NB4 (cell line): ENCODE measurements around the gene ASCC1.

Experiments
- DNase-seq: peaks from one replicate; pipeline ENCODE4 v3.0.0; 2010; ENCODE audit warnings: low read depth
- H3K4me3 ChIP-seq: one replicate; pipeline ENCODE4 v1.5.1; 2011; ENCODE audit warnings: mild to moderate bottlenecking, low read depth, low read length, moderate library complexity
- MYC ChIP-seq: IDR thresholded peaks from 2 replicates; pipeline ENCODE4 v1.6.1; 2011; ENCODE audit warnings: low read depth, low read length
- POLR2A ChIP-seq: IDR thresholded peaks from 2 replicates; pipeline ENCODE4 v1.6.1; 2011; ENCODE audit warnings: mild to moderate bottlenecking; ENCODE audit not compliant: insufficient read length; ENCODE audit errors: extremely low read depth
- TF ChIP-seq, protein P1 (sequence below): IDR thresholded peaks from one replicate; pipeline ENCODE4 v1.5.1; 2012; ENCODE audit warnings: low read depth, low read length
- TF ChIP-seq, protein P2 (sequence below): IDR thresholded peaks from 2 replicates; pipeline ENCODE4 v1.6.1; 2011; ENCODE audit warnings: low read depth, low read length

Gene ASCC1

DNA sequence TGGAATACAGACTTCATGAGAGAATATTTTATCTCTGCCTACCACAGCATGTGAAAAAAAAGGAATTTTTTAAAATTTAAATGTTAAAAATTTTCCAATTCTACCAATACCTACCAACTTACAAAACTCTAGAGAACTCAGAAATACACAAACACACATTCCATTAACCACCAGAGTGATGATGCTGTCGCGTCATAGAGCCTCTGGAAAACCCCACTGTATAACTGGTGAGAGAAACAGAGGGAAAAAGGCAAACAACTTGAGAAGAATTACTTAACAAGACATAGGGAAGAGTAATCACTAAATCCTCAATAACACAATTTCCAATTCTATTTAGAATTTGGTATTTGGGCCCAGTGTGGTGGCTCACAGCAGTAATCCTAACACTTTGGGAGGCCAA is 121.5 kb downstream of the ASCC1 start:
- DNase-seq, result no peak
- no peak overlapping the region for H3K4me3 ChIP-seq
- TF ChIP-seq, protein P1, sequence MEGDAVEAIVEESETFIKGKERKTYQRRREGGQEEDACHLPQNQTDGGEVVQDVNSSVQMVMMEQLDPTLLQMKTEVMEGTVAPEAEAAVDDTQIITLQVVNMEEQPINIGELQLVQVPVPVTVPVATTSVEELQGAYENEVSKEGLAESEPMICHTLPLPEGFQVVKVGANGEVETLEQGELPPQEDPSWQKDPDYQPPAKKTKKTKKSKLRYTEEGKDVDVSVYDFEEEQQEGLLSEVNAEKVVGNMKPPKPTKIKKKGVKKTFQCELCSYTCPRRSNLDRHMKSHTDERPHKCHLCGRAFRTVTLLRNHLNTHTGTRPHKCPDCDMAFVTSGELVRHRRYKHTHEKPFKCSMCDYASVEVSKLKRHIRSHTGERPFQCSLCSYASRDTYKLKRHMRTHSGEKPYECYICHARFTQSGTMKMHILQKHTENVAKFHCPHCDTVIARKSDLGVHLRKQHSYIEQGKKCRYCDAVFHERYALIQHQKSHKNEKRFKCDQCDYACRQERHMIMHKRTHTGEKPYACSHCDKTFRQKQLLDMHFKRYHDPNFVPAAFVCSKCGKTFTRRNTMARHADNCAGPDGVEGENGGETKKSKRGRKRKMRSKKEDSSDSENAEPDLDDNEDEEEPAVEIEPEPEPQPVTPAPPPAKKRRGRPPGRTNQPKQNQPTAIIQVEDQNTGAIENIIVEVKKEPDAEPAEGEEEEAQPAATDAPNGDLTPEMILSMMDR, result no peak
- TF ChIP-seq MYC (no peak), POLR2A (no peak)
- TF ChIP-seq, protein P2, sequence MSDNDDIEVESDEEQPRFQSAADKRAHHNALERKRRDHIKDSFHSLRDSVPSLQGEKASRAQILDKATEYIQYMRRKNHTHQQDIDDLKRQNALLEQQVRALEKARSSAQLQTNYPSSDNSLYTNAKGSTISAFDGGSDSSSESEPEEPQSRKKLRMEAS, result no peak

GRCh38 chr10:72093450-72093849 is 122.6 kb downstream of the ASCC1 start:
- TF ChIP-seq, protein P1, result no peak
- TF ChIP-seq, protein P2, result no peak
- TF ChIP-seq POLR2A, result no peak

GRCh38 chr10:72092987-72093386 is 123.1 kb downstream of the ASCC1 start:
- no peak for TF ChIP-seq POLR2A
- TF ChIP-seq, protein P1, result no peak
- TF ChIP-seq, protein P2, result no peak
- TF ChIP-seq MYC, result no peak
- no peak overlapping the region for H3K4me3 ChIP-seq
- DNase-seq, result no peak

More at GRCh38 chr10:72093450-72093849, 122.6 kb downstream of the ASCC1 start:
- no peak overlapping the region for H3K4me3 ChIP-seq
- no peak for DNase-seq

- TF ChIP-seq, protein P2, result no peak
- TF ChIP-seq POLR2A (no peak), MYC (no peak)
- TF ChIP-seq, protein P1, result no peak
- no peak for DNase-seq
These were observed 123.7 kb downstream of the ASCC1 start for GRCh38 chr10:72092171-72092924.

DNA sequence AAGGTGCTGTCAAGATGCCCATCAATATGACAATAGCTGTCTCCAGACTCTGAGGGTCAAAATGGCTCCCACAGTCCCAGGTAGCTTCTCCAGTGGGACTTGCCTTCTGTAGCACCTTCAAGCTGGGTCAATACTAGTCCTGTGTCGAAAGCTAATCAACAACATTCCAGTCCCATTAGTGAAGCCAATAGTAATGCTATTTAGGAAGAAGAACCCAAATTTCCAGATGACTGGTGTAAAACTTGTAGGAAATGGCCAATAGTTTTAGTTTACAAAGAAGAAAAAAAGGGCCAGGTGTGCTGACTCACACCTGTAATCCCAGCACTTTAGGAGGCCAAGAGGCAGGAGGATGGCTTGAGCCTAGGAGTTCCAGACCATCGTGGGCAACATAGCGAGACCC is 125.8 kb downstream of the ASCC1 start:
- DNase-seq, result no peak
- H3K4me3 ChIP-seq, result no peak overlapping the region
- no peak for TF ChIP-seq POLR2A
- TF ChIP-seq, protein P1, result no peak

More at GRCh38 chr10:72092171-72092924, 123.7 kb downstream of the ASCC1 start:
- no peak overlapping the region for H3K4me3 ChIP-seq

GRCh38 chr10:72089618-72090017 is 126.5 kb downstream of the ASCC1 start:
- DNase-seq, result no peak

More at GRCh38 chr10:72089618-72090017, 126.5 kb downstream of the ASCC1 start:
- no peak for TF ChIP-seq POLR2A
- no peak for TF ChIP-seq MYC
- TF ChIP-seq, protein P1, result no peak
- TF ChIP-seq, protein P2, result no peak
- H3K4me3 ChIP-seq, result no peak overlapping the region
